Endothelial cell of umbilical vein (primary cell): ENCODE data around the gene ZNF33B. TPM values are rescaled to one million over a fixed set of nuclear protein-coding genes. Genes with fewer than 3 reads are reported as not detected.

ENCODE experiments used
- BruUV-seq: library from RNA; stranded (reverse); fragments of 400-500 nt; replicated peaks from 2 replicates; lab custom pipeline; 2021; lab: Mats Ljungman, UMichigan
- CTCF ChIA-PET: fragments of 300-600, 350-600 bp; sonication (Branson Sonifier 250); formaldehyde crosslinking; loops from one replicate; lab custom pipeline; 2021; ENCODE audit warnings: antibody characterized with exemption, inconsistent platforms; lab: Charles Lee
- POLR2A ChIA-PET: fragments of 300-600, 350-600 bp; sonication (Branson Sonifier 250); formaldehyde crosslinking; loops from one replicate; lab custom pipeline; 2021; ENCODE audit warnings: antibody characterized with exemption, inconsistent platforms; lab: Charles Lee
- DNase-seq: peaks from one replicate; pipeline ENCODE4 v3.0.0-alpha.2; 2011; ENCODE audit warnings: low read depth, low spot score
- FAIRE-seq: peaks from 2 replicates; lab custom pipeline; 2011; peaks lifted over from hg19 to GRCh38; lab: Jason Lieb, UNC
- H2AFZ ChIP-seq: 2 replicates; pipeline ENCODE4 v1.6.0; 2012; ENCODE audit warnings: low read depth, low read length, control low read depth, inconsistent platforms
- H3K27ac ChIP-seq: 2 replicates; pipeline ENCODE4 v1.5.1; 2011; ENCODE audit warnings: low read depth, mild to moderate bottlenecking, control low read depth, low read length, moderate library complexity; ENCODE audit not compliant: insufficient read depth
- H3K27me3 ChIP-seq, 2 experiments: 2 replicates each; pipeline versions ENCODE4 v1.6.0 to v1.6.1; 2011; ENCODE audit warnings: low read length in 2 of 2, mixed read lengths in 1 of 2; ENCODE audit not compliant: control insufficient read depth in 2 of 2, insufficient read depth in 2 of 2
- H3K36me3 ChIP-seq, 2 experiments: 2 replicates in 1 of 2; 3 replicates in 1 of 2; pipeline ENCODE4 v1.5.1; 2011; ENCODE audit warnings: low read length in 2 of 2, mild to moderate bottlenecking in 1 of 2, moderate library complexity in 1 of 2; ENCODE audit not compliant: control insufficient read depth in 2 of 2, insufficient read depth in 2 of 2; ENCODE audit errors: extremely low read depth in 1 of 2
- H3K4me1 ChIP-seq: 3 replicates; pipeline ENCODE4 v1.5.1; 2011; ENCODE audit warnings: mild to moderate bottlenecking, low read length; ENCODE audit not compliant: control insufficient read depth, insufficient read depth; ENCODE audit errors: extremely low read depth
- H3K4me2 ChIP-seq: 2 replicates; pipeline ENCODE4 v1.6.1; 2011; ENCODE audit warnings: low read length, control low read depth, mixed read lengths; ENCODE audit not compliant: insufficient read depth
- H3K4me3 ChIP-seq, 3 experiments: fragments of 200-600 bp in 1 of 3; sonication (generic), shearing (Covaris generic) in 1 of 3; replicated peaks in 1 of 3; 2 replicates each; pipeline ENCODE4 v1.5.1; 2011 to 2016; ENCODE audit warnings: control low read depth in 3 of 3, low read length in 3 of 3, mild to moderate bottlenecking in 2 of 3, inconsistent platforms in 1 of 3, low read depth in 1 of 3, moderate library complexity in 1 of 3; ENCODE audit not compliant: insufficient read depth in 1 of 3
- H3K79me2 ChIP-seq: 2 replicates; pipeline ENCODE4 v1.6.0; 2012; ENCODE audit warnings: low read length, inconsistent platforms; ENCODE audit not compliant: control insufficient read depth, insufficient read depth
- H3K9ac ChIP-seq: replicated peaks from 2 replicates; pipeline ENCODE3; 2011; ENCODE audit warnings: low read length, control low read depth; ENCODE audit not compliant: insufficient read depth; ENCODE audit errors: extremely low read depth
- H3K9me1 ChIP-seq: replicated peaks from 3 replicates; pipeline ENCODE4 v1.6.0; 2011; ENCODE audit warnings: mild to moderate bottlenecking, low read length; ENCODE audit not compliant: control insufficient read depth, insufficient read depth; ENCODE audit errors: extremely low read depth
- H3K9me3 ChIP-seq: replicated peaks from 2 replicates; pipeline ENCODE4 v1.5.1; 2012; ENCODE audit warnings: low read length, inconsistent platforms; ENCODE audit not compliant: control insufficient read depth, insufficient read depth
- H4K20me1 ChIP-seq: replicated peaks from 2 replicates; pipeline ENCODE3; 2011; ENCODE audit warnings: mild to moderate bottlenecking, low read length; ENCODE audit not compliant: control insufficient read depth, insufficient read depth; ENCODE audit errors: extremely low read depth
- FOS ChIP-seq: IDR thresholded peaks from 2 replicates; pipeline ENCODE4 v1.6.1; 2011; ENCODE audit warnings: mild to moderate bottlenecking, low read length, moderate library complexity, borderline replicate concordance; ENCODE audit not compliant: insufficient read depth
- MAX ChIP-seq: IDR thresholded peaks from 2 replicates; pipeline ENCODE4 v1.6.1; 2011; ENCODE audit not compliant: insufficient read depth, insufficient read length
- MYC ChIP-seq: IDR thresholded peaks from one replicate; pipeline ENCODE4 v1.6.1; 2011; ENCODE audit warnings: mild to moderate bottlenecking, low read depth, low read length
- POLR2A ChIP-seq: IDR thresholded peaks from 2 replicates; pipeline ENCODE4 v1.6.1; 2012; ENCODE audit warnings: low read depth, mild to moderate bottlenecking, control low read depth, low read length
- POLR2AphosphoS5 ChIP-seq: IDR thresholded peaks from 2 replicates; pipeline ENCODE4 v1.6.1; 2012; ENCODE audit warnings: low read depth, mild to moderate bottlenecking, control low read depth, low read length, moderate library complexity; ENCODE audit not compliant: insufficient read depth
- dilution Hi-C: fragments of 300-500 bp; cut with MboI; formaldehyde crosslinking; loops from one replicate; pipeline ENCODE4 v1.15.0; 2019; ENCODE audit warnings: low sequenced_read_pairs; ENCODE audit not compliant: extremely low pct_ligation_motif_present
- intact Hi-C: fragments of 100-400 bp; cut with micrococcal nuclease; formaldehyde crosslinking; loops from one replicate; pipeline ENCODE4 v1.10.0; 2022
- polyA plus RNA-seq, 4 experiments: library from polyadenylated mRNA; depleted of rRNA in 3 of 4; stranded (reverse) in 3 of 4; unstranded in 1 of 4; fragments of >200 nt; gene quantifications; 2 replicates each; pipeline versions ENCODE4 v1.2.1 to v1.2.3, GENCODE V29; 2011 to 2012; ENCODE audit warnings: missing spikeins in 1 of 4
- total RNA-seq: library from RNA; stranded (reverse); gene quantifications from 2 replicates; pipeline ENCODE4 v1.2.3, GENCODE V29; 2021

Gene ZNF33B
- total and polyA plus RNA-seq, 2 donors (not counting 3 experiments of a cell fraction or from before 2014, with no cell fraction given): 14.0 to 15.3 TPM

GRCh38 chr10:42548254-42548653, 90.1 kb downstream of the ZNF33B start:
- Histone ChIP-seq H4K20me1 (no peaks in the 10 kb centered on the region), H3K79me2 (no peaks in the 10 kb centered on the region), H3K27ac (no peak overlapping the region), H3K36me3 (no peaks in the 10 kb centered on the region), H3K27me3 (no peaks in the 10 kb centered on the region), H3K9me3 (no peaks in the 10 kb centered on the region), H3K4me2 (no peak overlapping the region), H3K9ac (no peak overlapping the region), H3K4me3 (no peak overlapping the region), H3K4me1 (peaks cover 5% of the 10 kb centered on the region), H3K9me1 (no peaks in the 10 kb centered on the region), H2AFZ (no peak overlapping the region)
- ChIA-PET POLR2A (no interaction called here), CTCF (no interaction called here)
- FAIRE-seq (no peak), DNase-seq (no peak)
- dilution Hi-C loops (no loop called here), intact Hi-C loops (no loop called here)
- TF ChIP-seq MAX (no peak), POLR2A (no peak), FOS (no peak), POLR2AphosphoS5 (no peak), MYC (no peak)
- BruUV-seq: no TSS peak

DNA sequence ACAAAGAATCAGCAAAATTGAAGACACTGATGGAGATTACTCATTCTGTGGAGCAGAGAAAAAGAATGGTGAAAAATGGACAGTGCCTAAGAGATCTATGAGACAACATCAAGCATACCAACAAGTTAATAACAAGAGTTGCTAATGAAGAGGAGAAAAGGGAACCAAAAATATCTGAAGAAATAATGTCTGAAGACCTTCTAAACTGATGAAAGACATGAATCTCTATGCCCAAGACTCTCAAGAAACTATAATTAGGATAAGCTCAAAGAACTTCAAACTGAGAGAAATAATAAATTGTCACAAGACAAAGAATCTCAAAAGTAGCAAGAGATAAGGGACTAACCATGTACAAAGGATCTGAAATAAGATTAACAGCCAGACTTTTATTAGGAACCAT, 93.4 kb downstream of the ZNF33B start:
- TF ChIP-seq FOS: no peak
- dilution Hi-C loops: no loop called here
- CTCF ChIA-PET: no interaction called here
- DNase-seq (no peak), FAIRE-seq (no peak)
- intact Hi-C loops: no loop called here
- Histone ChIP-seq H3K9me1 (no peaks in the 10 kb centered on the region), H4K20me1 (no peaks in the 10 kb centered on the region), H3K36me3 (no peaks in the 10 kb centered on the region), H3K79me2 (no peaks in the 10 kb centered on the region), H3K4me1 (no peaks in the 10 kb centered on the region), H3K9ac (no peak overlapping the region), H3K27me3 (no peaks in the 10 kb centered on the region), H3K4me3 (no peak overlapping the region), H2AFZ (no peak overlapping the region), H3K9me3 (no peaks in the 10 kb centered on the region), H3K27ac (no peak overlapping the region), H3K4me2 (no peak overlapping the region)
- BruUV-seq: no TSS peak
- POLR2A ChIA-PET: no interaction called here
